ENCODE measurements around the gene MCHR1. TPM values are rescaled to one million over a fixed set of nuclear protein-coding genes. Genes with fewer than 3 reads are reported as not detected.

The MCHR1 gene
- total and polyA plus RNA-seq, 2 of the 13 experiments (the other 11 are each of a cell fraction or from before 2014, with no cell fraction given) = 0.40 to 0.83 TPM

GRCh38 chr22:40680819-40681183 lies 1.5 kb downstream of the MCHR1 start (continued):
- TF ChIP-seq TEAD3 (CRISPR knock-in tag; optimal IDR thresholded peaks at IDR 0.05; ENCODE audit: borderline replicate concordance) = no peak
- no peak for TF ChIP-seq PRDM15 (CRISPR knock-in tag; IDR thresholded peaks at IDR 0.05)
- no peak for TF ChIP-seq ZNF530 (CRISPR knock-in tag; IDR thresholded peaks at IDR 0.05; ENCODE audit: low read depth)
- TF ChIP-seq ZNF234 (CRISPR knock-in tag; conservative IDR thresholded peaks at IDR 0.05) = no peak
- no peak for TF ChIP-seq ATF7 (IDR thresholded peaks at IDR 0.05)
- TF ChIP-seq ATF7 (CRISPR knock-in tag; IDR thresholded peaks at IDR 0.05) = no peak
- no peak for TF ChIP-seq XBP1 (CRISPR knock-in tag; IDR thresholded peaks at IDR 0.05)
- TF ChIP-seq ZNF841 (CRISPR knock-in tag; IDR thresholded peaks at IDR 0.05; ENCODE audit: borderline replicate concordance) = no peak
- no peak for TF ChIP-seq ASH2L (IDR thresholded peaks at IDR 0.05; ENCODE audit: insufficient read length, low read depth, low read length)
- TF ChIP-seq ZHX2 (IDR thresholded peaks at IDR 0.05; ENCODE audit: low read depth) = no peak
- TF ChIP-seq ZHX2 (CRISPR knock-in tag; IDR thresholded peaks at IDR 0.05; ENCODE audit: borderline replicate concordance) = no peak

All from HepG2 (cell line).